Osteocyte (in vitro differentiated cells): ENCODE results near the gene PTPRN2. TPM values are rescaled to one million over a fixed set of nuclear protein-coding genes. Genes with fewer than 3 reads are reported as not detected.

ENCODE experiments used
- DNase-seq: peaks from one replicate; pipeline ENCODE4 v3.0.0; 2021; ENCODE audit warnings: mixed read lengths; ENCODE audit not compliant: unreplicated experiment; ENCODE audit errors: extremely low spot score
- H3K27ac Mint-ChIP-seq: one replicate; pipeline ENCODE4 v1.8.0; 2021; ENCODE audit warnings: mild to moderate bottlenecking, mixed read lengths; ENCODE audit not compliant: unreplicated experiment
- H3K27me3 Mint-ChIP-seq: one replicate; pipeline ENCODE4 v1.8.0; 2021; ENCODE audit warnings: mixed read lengths; ENCODE audit not compliant: unreplicated experiment
- H3K36me3 Mint-ChIP-seq: one replicate; pipeline ENCODE4 v1.8.0; 2021; ENCODE audit warnings: mixed read lengths; ENCODE audit not compliant: unreplicated experiment
- H3K4me1 Mint-ChIP-seq: one replicate; pipeline ENCODE4 v1.8.0; 2021; ENCODE audit warnings: mixed read lengths; ENCODE audit not compliant: unreplicated experiment
- H3K4me3 Mint-ChIP-seq: one replicate; pipeline ENCODE4 v1.8.0; 2021; ENCODE audit warnings: mild to moderate bottlenecking, moderate library complexity, mixed read lengths; ENCODE audit not compliant: unreplicated experiment
- H3K9me3 Mint-ChIP-seq: one replicate; pipeline ENCODE4 v1.8.0; 2021; ENCODE audit warnings: mixed read lengths; ENCODE audit not compliant: unreplicated experiment
- total RNA-seq: library from RNA; stranded (reverse); gene quantifications from 2 replicates; pipeline ENCODE4 v1.2.1, GENCODE V29; 2021
- TF ChIP-seq, protein P1 (sequence below): fragments of 200-600 bp; sonication (generic); IDR thresholded peaks from 2 replicates; pipeline ENCODE4 v1.5.0; 2021; ENCODE audit warnings: antibody characterized with exemption, mild to moderate bottlenecking, moderate library complexity

The PTPRN2 gene
- total RNA-seq, 1 donor from 2014 or later, result 0.59 TPM

GRCh38 chr7:157745721-157746709, 841.6 kb downstream of the PTPRN2 start:
- Mint-ChIP-seq H3K27ac (no peak overlapping the region), H3K4me3 (no peak overlapping the region), H3K4me1 (no peaks in the 10 kb centered on the region), H3K36me3 (no peaks in the 10 kb centered on the region), H3K27me3 (no peaks in the 10 kb centered on the region), H3K9me3 (no peaks in the 10 kb centered on the region)
- TF ChIP-seq, protein P1, sequence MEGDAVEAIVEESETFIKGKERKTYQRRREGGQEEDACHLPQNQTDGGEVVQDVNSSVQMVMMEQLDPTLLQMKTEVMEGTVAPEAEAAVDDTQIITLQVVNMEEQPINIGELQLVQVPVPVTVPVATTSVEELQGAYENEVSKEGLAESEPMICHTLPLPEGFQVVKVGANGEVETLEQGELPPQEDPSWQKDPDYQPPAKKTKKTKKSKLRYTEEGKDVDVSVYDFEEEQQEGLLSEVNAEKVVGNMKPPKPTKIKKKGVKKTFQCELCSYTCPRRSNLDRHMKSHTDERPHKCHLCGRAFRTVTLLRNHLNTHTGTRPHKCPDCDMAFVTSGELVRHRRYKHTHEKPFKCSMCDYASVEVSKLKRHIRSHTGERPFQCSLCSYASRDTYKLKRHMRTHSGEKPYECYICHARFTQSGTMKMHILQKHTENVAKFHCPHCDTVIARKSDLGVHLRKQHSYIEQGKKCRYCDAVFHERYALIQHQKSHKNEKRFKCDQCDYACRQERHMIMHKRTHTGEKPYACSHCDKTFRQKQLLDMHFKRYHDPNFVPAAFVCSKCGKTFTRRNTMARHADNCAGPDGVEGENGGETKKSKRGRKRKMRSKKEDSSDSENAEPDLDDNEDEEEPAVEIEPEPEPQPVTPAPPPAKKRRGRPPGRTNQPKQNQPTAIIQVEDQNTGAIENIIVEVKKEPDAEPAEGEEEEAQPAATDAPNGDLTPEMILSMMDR, result no peak
- DNase-seq, result no peak

DNA sequence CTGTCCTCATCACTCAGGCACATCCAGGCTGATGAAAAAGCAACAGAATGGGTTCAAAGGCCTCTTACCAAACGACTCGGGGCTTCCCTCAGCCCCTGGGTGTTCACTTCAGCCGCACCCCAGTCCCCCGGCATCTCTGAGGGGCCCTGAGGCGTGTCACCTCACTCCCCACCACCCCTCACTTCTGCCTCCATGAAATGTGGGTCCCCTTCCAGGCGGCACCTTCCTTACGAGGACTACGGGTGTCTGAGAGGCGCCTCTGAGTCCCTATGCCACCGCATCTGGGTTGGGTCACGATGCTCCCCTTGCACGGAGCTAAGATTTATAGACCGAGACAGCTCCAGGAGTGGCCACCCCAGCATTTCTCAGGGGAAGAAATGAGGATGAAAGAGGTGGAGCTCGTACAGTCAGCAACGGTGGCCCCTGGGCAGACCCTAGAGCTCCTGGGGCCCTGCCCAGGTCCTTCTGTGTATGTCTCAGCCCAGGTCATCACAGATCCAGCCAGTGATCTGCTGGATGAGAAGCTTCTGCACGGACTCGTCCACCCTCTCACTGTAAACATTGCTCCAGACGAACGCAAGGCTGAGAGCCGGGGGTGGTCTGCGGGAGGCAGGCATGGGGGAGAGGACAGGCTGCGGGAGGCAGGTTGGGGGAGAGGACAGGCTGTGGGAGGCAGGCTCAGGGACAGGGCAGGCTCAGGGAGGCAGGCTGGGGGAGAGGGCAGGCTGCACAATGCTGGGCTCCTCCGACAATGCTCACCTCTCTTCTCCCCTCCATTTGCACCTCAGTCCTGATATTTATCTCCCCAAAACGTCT, 842.6 kb downstream of the PTPRN2 start:
- Mint-ChIP-seq H3K4me3 (no peak overlapping the region), H3K36me3 (no peaks in the 10 kb centered on the region), H3K27ac (no peak overlapping the region), H3K9me3 (no peaks in the 10 kb centered on the region), H3K27me3 (no peaks in the 10 kb centered on the region), H3K4me1 (no peaks in the 10 kb centered on the region)
- TF ChIP-seq, protein P1, result no peak
- DNase-seq, result no peak

DNA sequence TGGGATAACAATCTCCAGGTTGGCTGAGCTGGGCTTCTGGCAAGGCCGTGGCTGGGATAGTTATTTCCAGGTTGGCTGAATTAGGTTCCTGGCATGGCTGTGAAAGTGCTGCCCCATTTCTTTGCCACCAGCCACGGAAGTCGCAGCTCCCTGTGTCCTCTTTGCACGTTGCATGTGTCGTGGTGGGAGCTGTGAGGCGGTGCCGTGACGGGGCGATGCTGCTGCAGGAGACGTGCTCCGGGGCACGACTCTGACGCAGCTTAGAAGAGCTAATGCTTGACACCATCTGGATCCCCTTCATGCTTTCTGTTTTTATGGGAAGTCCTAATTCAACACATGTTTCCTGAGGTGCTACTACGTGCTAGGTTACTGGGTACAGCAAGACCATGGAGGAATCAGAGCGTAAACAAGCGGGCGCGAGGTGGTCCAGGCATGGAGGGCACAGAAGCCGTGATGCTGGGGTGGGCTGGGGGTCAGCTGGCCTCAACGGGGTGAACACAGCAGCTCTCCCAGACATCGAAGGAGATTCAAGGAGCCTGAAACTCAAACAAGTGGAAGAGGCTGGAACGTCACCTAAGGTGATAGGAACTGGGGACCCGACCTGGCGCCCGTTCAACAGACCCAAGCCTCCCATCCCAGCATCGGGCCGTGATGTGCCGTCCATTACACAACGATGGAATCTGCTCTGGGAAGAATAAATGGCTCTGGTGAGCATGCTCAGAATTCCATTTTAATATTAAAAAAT, 843.7 kb downstream of the PTPRN2 start:
- Mint-ChIP-seq H3K36me3 (no peaks in the 10 kb centered on the region), H3K27ac (no peak overlapping the region), H3K9me3 (no peaks in the 10 kb centered on the region), H3K27me3 (no peaks in the 10 kb centered on the region), H3K4me1 (no peaks in the 10 kb centered on the region), H3K4me3 (no peak overlapping the region)
- no peak for DNase-seq
- TF ChIP-seq, protein P1, result no peak

DNA sequence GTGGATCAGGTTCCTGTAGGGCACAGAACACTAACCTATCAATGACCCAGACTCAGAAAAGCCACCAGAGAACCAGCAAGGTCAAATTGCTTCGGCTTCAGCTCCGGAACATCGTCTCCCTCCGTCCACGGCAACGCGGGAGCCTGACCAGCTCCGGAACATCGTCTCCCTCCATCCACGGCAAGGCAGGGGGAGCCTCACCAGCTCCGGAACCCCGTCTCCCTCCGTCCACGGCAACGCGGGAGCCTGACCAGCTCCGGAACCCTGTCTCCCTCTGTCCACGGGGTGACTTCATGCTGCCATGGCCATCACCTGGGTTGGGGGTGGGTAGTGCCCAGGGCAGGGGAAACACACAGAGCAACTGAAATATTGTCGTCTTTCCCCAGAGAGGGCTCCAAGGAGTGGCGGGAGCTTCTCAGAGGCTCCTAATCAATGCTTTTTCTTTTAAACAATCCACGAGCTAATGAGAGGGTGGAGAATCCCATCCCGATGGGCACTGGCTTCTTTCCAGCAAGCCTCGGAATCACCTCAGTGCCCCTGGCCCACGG, 847.3 kb downstream of the PTPRN2 start:
- TF ChIP-seq, protein P1, result no peak
- H3K36me3 Mint-ChIP-seq, result no peaks in the 10 kb centered on the region
- no peaks in the 10 kb centered on the region for H3K9me3 Mint-ChIP-seq
- no peak for DNase-seq
- H3K4me1 Mint-ChIP-seq, result no peaks in the 10 kb centered on the region
- no peaks in the 10 kb centered on the region for H3K27me3 Mint-ChIP-seq
- H3K27ac Mint-ChIP-seq, result no peak overlapping the region
- H3K4me3 Mint-ChIP-seq, result no peak overlapping the region
